ENCODE measurements around the gene TUBGCP3. TPM values are rescaled to one million over a fixed set of nuclear protein-coding genes. Genes with fewer than 3 reads are reported as not detected.

Gene TUBGCP3
- total and polyA plus RNA-seq, 12 donors = 12.2 to 34.0 (median 21.5) TPM

DNA sequence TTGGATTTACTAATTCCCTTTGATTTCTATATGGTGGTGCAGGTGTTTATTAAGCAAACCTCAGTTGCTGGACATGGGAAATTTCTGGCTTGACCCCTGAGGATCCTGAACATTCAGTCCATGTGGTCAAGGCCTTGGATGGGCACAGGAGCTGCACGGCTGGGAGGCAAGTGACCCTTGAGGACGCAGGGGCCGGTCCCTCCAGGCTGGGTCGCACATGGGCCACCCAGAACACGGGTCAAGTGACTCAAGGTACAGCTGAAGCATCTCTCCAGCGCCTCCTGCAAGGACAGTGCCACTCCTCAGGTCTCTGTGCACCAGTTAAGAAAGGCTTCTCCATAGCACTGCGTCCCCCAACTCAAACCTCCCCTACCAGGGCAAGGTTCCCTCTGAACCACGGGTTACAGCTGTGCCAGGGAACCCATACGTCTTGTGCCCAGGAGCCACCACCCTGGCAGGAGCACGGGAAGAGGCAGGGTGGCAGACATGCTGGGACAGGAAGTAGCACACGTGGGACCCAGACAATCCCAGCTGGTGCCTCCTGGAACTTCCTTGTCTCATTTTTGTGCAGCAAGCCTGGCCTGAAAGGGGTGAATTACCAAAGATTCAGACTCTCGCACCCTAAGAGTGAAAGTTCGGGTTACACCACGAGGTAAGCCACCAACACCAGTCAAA is 118.7 kb downstream of the TUBGCP3 start:
- H3K27me3 ChIP-seq = no peaks in the 10 kb centered on the region
- H3K4me1 ChIP-seq (replicated peaks in 1 of 2) = no peaks in the 10 kb centered on the region
- DNase-seq = no peak
- H3K9me3 ChIP-seq (replicated peaks in 1 of 3) = no peaks in the 10 kb centered on the region
- no peak overlapping the region for H3K27ac ChIP-seq
- intact Hi-C loops (cut with DNase I) = no loop called here
- no peak for TF ChIP-seq POLR2A (IDR thresholded peaks at IDR 0.05)
- TF ChIP-seq, protein P1, sequence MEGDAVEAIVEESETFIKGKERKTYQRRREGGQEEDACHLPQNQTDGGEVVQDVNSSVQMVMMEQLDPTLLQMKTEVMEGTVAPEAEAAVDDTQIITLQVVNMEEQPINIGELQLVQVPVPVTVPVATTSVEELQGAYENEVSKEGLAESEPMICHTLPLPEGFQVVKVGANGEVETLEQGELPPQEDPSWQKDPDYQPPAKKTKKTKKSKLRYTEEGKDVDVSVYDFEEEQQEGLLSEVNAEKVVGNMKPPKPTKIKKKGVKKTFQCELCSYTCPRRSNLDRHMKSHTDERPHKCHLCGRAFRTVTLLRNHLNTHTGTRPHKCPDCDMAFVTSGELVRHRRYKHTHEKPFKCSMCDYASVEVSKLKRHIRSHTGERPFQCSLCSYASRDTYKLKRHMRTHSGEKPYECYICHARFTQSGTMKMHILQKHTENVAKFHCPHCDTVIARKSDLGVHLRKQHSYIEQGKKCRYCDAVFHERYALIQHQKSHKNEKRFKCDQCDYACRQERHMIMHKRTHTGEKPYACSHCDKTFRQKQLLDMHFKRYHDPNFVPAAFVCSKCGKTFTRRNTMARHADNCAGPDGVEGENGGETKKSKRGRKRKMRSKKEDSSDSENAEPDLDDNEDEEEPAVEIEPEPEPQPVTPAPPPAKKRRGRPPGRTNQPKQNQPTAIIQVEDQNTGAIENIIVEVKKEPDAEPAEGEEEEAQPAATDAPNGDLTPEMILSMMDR (IDR thresholded peaks at IDR 0.05) = no peak
- H3K36me3 ChIP-seq (replicated peaks in 1 of 2) = no peaks in the 10 kb centered on the region
- no peak overlapping the region for H3K4me3 ChIP-seq
- 73 to 89% (median 84%) methylated on average over 9 to 14 of the region's 14 CpGs for WGBS, 4 donors

DNA sequence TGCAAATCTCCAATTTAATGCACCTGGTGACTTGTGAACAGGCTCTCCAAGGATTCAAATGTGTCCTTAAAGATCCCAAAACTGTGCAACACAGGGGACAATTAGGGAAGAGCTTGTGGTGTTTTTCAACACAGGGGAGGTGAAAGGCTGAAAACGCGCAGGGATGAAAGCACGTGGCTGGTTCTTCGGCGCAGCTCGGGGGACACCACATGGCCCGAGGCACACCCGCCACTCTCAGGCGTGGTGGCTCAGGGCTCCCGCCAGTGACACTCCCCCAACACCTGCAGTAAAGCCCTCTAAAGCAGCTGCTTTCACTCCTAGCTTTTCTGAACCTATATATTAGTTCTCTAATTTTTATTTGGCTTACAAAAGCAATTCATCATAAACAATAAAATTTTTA is 119.9 kb downstream of the TUBGCP3 start:
- H3K36me3 ChIP-seq (replicated peaks in 1 of 2) = no peaks in the 10 kb centered on the region
- TF ChIP-seq, protein P1 (IDR thresholded peaks at IDR 0.05) = no peak
- no peak for TF ChIP-seq POLR2A (IDR thresholded peaks at IDR 0.05)
- no peaks in the 10 kb centered on the region for H3K9me3 ChIP-seq (replicated peaks in 1 of 3)
- no peak for DNase-seq
- intact Hi-C loops (cut with DNase I) = no loop called here
- no peaks in the 10 kb centered on the region for H3K27me3 ChIP-seq
- H3K4me3 ChIP-seq = no peak overlapping the region
- 84 to 88% (median 87%) methylated on average over 10 of the region's 10 CpGs for WGBS, 4 donors
- no peak overlapping the region for H3K27ac ChIP-seq
- no peaks in the 10 kb centered on the region for H3K4me1 ChIP-seq (replicated peaks in 1 of 2)

- intact Hi-C loops (cut with DNase I) = no loop called here
Measured at GRCh38 chr13:112467236-112467635, 120.7 kb downstream of the TUBGCP3 start.

DNA sequence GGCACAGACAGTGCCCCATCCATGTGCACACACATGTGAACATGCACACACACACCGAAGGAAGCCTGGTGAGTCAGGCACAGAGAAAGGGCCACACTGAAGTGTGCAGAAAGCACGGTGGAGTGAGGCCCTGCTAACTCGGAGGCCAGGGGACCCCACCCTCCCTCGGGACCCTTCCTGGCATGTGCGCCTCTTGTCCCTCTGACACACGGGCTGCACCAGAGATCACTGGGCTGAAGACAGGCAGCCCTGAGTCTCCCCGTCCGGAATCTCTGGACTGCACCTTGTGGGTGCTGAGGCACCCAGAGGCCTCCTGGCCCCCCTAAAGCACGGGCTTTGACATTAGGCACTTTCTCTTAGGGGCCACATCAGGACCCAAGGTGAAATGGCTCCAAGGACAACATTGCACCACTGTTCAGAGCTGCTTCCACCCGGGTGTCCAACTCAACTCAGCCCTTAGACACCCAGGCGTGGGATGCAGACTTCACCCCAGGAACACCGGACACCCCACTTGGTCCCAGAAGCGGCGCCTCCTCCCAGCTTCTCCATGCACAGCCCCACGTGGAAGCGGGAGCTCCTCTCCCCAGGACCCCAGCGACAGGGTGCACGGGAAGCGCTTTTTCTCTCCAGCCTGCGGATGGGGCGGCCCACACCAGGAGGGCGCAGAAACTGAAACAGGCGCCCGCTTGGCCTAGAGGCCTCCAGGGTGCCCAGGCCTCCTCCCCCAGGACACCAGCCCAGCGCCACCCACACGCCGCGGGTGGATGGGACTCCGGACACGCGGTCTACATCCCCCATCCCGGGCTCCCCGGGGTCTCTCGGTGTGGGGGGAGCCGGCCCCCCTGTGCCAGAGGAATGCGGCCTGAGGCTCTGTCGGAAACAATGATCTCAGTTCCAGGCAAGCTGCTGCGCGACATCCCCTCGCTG is 121.6 kb downstream of the TUBGCP3 start:
- Histone ChIP-seq H3K27ac (no peak overlapping the region), H3K4me3 (no peak overlapping the region), H3K9me3 (replicated peaks in 1 of 3) (no peaks in the 10 kb centered on the region), H3K36me3 (replicated peaks in 1 of 2) (no peaks in the 10 kb centered on the region), H3K27me3 (no peaks in the 10 kb centered on the region), H3K4me1 (replicated peaks in 1 of 2) (no peaks in the 10 kb centered on the region)
- WGBS, 4 donors = 84 to 89% (median 85%) methylated on average over 27 to 40 of the region's 40 CpGs
- TF ChIP-seq, protein P1 (IDR thresholded peaks at IDR 0.05) = no peak
- no peak for DNase-seq
- intact Hi-C loops (cut with DNase I) = no loop called here

More at GRCh38 chr13:112467236-112467635, 120.7 kb downstream of the TUBGCP3 start:
- H3K27me3 ChIP-seq = no peaks in the 10 kb centered on the region
- H3K4me3 ChIP-seq = no peak overlapping the region
- H3K27ac ChIP-seq = no peak overlapping the region
- H3K4me1 ChIP-seq (replicated peaks in 1 of 2) = no peaks in the 10 kb centered on the region
- 80 to 87% (median 86%) methylated on average over 9 to 19 of the region's 19 CpGs for WGBS, 4 donors
- H3K9me3 ChIP-seq (replicated peaks in 1 of 3) = no peaks in the 10 kb centered on the region
- no peak for TF ChIP-seq POLR2A (IDR thresholded peaks at IDR 0.05)
- TF ChIP-seq, protein P1 (IDR thresholded peaks at IDR 0.05) = no peak
- no peaks in the 10 kb centered on the region for H3K36me3 ChIP-seq (replicated peaks in 1 of 2)
- DNase-seq = no peak
